Measurements from ENCODE around the gene NR1I3.

- TF ChIP-seq, protein P1, sequence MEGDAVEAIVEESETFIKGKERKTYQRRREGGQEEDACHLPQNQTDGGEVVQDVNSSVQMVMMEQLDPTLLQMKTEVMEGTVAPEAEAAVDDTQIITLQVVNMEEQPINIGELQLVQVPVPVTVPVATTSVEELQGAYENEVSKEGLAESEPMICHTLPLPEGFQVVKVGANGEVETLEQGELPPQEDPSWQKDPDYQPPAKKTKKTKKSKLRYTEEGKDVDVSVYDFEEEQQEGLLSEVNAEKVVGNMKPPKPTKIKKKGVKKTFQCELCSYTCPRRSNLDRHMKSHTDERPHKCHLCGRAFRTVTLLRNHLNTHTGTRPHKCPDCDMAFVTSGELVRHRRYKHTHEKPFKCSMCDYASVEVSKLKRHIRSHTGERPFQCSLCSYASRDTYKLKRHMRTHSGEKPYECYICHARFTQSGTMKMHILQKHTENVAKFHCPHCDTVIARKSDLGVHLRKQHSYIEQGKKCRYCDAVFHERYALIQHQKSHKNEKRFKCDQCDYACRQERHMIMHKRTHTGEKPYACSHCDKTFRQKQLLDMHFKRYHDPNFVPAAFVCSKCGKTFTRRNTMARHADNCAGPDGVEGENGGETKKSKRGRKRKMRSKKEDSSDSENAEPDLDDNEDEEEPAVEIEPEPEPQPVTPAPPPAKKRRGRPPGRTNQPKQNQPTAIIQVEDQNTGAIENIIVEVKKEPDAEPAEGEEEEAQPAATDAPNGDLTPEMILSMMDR (conservative IDR thresholded peaks at IDR 0.05): no peak; the same call in 1 of the 2 replicates
- no peak for TF ChIP-seq EZH2 (IDR thresholded peaks at IDR 0.05; ENCODE audit: low read depth)
Observed at GRCh38 chr1:161180639-161181038, 57.4 kb downstream of the NR1I3 start.

Measured in PC-9 (cell line).